A172 (cell line): ENCODE data around the gene SEMA3B. TPM values are rescaled to one million over a fixed set of nuclear protein-coding genes. Genes with fewer than 3 reads are reported as not detected.
"Not testable (repeated sequence)": the region's sequence is repeated elsewhere in the genome, so short reads cannot be mapped to it uniquely, and the experiment has no call there.

Experiments used
- DNase-seq: peaks from one replicate; pipeline ENCODE4 v3.0.0-alpha.2; 2015; ENCODE audit warnings: low spot score
- total RNA-seq: library from RNA; depleted of rRNA; stranded (reverse); fragments of >200 nt; shearing (Covaris generic); gene quantifications from 2 replicates; pipeline ENCODE4 v1.2.3, GENCODE V29; 2014

Gene SEMA3B
- total RNA-seq, 1 experiment from 2014 or later: 26.3 TPM

DNA sequence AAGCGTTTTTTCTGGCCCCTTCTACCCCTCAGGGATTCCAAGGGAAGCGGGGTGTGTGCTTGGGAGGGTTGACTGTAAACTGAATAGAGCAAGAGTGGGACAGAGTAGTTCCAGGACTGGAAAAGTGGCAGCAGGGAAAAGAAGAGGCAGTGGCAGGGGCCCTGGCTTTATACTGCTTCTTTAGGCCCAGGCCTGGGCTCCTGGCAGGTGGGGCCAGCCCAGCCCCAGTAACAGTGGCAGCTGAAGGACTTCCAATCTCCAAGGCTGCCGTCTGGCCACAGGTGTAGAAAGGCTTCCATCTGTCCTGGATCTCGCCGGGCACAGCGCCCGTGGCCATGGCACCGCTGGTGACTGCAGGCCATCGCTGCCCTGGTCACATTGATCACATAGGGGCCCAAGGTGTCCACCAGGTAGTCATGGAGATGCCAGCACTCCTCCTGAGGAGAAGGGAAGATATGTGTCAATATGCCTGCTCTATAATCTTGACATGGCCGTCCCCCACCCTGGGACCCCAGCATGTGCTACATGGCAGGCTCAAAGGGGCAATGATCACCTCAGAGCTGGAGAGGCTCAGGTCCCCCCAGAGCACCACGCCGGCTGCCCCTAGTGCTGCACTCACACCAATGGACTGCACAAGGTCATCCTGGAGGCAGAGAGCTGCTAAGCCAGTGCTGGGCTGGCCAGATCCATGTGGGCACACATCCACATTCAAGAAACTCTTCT lies 24.3 kb downstream of the SEMA3B start:
- DNase-seq: no peak

- no peak for DNase-seq
Observed at GRCh38 chr3:50294089-50294488, 25.1 kb downstream of the SEMA3B start.

GRCh38 chr3:50294492-50295403 lies 25.8 kb downstream of the SEMA3B start:
- no peak for DNase-seq

- no peak for DNase-seq
Observed at GRCh38 chr3:50295553-50296431, 26.8 kb downstream of the SEMA3B start.

- DNase-seq: no peak
Observed at GRCh38 chr3:50296721-50297383, 27.9 kb downstream of the SEMA3B start.

- DNase-seq: no peak
Observed at GRCh38 chr3:50297384-50297775, 28.4 kb downstream of the SEMA3B start.

GRCh38 chr3:50297896-50298725 lies 29.2 kb downstream of the SEMA3B start:
- DNase-seq: no peak

- DNase-seq: peak; percentile 96
Observed at GRCh38 chr3:50298836-50299637, 30.1 kb downstream of the SEMA3B start, which contains the start of the genes HYAL3 and NAA80. Gene HYAL3, minus strand, starts transcription at chr3:50299405. Its CDS starts 3,803 bp downstream, at chr3:50295602. Gene NAA80, minus strand, starts transcription at chr3:50299405. Its CDS starts 1,942 bp downstream, at chr3:50297463.

GRCh38 chr3:50299638-50299928 lies 30.6 kb downstream of the SEMA3B start:
- DNase-seq: no peak

- DNase-seq: no peak
Observed at GRCh38 chr3:50299929-50300680, 31.2 kb downstream of the SEMA3B start.

GRCh38 chr3:50300681-50301254 lies 31.8 kb downstream of the SEMA3B start:
- no peak for DNase-seq

GRCh38 chr3:50302095-50303012 lies 33.4 kb downstream of the SEMA3B start:
- DNase-seq: no peak

- no peak for DNase-seq
Observed at GRCh38 chr3:50303013-50303815, 34.3 kb downstream of the SEMA3B start, which contains the start of gene HYAL1. Gene HYAL1, minus strand, starts transcription at chr3:50303574. Its CDS starts 618 bp downstream, at chr3:50302956.

GRCh38 chr3:50304601-50305000 lies 35.7 kb downstream of the SEMA3B start:
- no peak for DNase-seq

GRCh38 chr3:50312041-50312440 lies 43.1 kb downstream of the SEMA3B start:
- not testable (repeated sequence) for DNase-seq

DNA sequence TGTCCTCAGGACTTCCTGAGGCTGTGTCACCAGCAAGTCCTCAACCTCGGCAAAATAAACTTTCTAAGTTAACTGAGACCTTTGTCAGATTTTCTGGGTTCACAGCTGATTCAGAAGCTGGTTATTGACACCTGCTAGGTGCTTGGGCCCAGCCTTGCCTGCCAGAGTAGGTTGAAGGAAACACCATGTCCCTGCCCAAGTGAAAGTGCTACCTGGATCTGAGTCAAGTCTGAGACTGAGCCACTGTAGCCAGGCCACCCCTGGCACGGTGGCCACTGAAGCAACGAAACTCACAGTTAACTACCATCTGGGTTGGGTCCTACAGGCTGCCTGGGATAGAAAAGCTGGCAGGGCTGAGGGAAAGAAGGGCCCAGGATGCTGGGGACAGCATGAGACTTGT lies 45.4 kb downstream of the SEMA3B start:
- no peak for DNase-seq
